Activated CD4-positive, alpha-beta memory T cell treated with anti-CD3 and anti-CD28 coated beads, Interleukin-2, amount 10 ng/mL, durations not matched to agents 7 days and 5 days (primary cell): ENCODE results near the gene NRSN2. TPM values are rescaled to one million over a fixed set of nuclear protein-coding genes. Genes with fewer than 3 reads are reported as not detected.

ENCODE experiments used
- total RNA-seq, 2 experiments: library from RNA; stranded (reverse); gene quantifications; one replicate each; pipeline ENCODE4 v1.2.3, GENCODE V29; 2021

NRSN2 gene
- total RNA-seq, 2 experiments from 2014 or later, result 1.8 to 2.7 TPM

Other genes starting within 250 kb of the NRSN2 start
- gene DEFB126, start 204.5 kb upstream of the NRSN2 start, total RNA-seq, result not detected
- gene DEFB127, start 189.7 kb upstream of the NRSN2 start, total RNA-seq, result not detected
- gene DEFB128, start 157.4 kb upstream of the NRSN2 start, total RNA-seq, result not detected
- gene DEFB129, start 119.9 kb upstream of the NRSN2 start, total RNA-seq, result not detected
- not detected for gene DEFB132, start 89.4 kb upstream of the NRSN2 start, total RNA-seq
- 1 to 10 TPM; 5.9 to 6.0 TPM for gene C20orf96, start 56.4 kb upstream of the NRSN2 start, total RNA-seq
- gene ZCCHC3, start 49.5 kb upstream of the NRSN2 start, total RNA-seq, result 10 to 100 TPM; 23.5 to 23.9 TPM
- 1 to 10 TPM; 2.9 to 3.2 TPM for gene SOX12, start 21.6 kb upstream of the NRSN2 start, total RNA-seq
- gene TRIB3, start 33.6 kb downstream of the NRSN2 start, total RNA-seq, result 10 to 100 TPM; 28.3 to 28.9 TPM
- 100 to 1,000 TPM; 133 to 146 TPM for gene RBCK1, start 61.2 kb downstream of the NRSN2 start, total RNA-seq
- gene TBC1D20, start 115.4 kb downstream of the NRSN2 start, total RNA-seq, result 10 to 100 TPM; 27.0 to 28.1 TPM
- 100 to 1,000 TPM; 101 to 111 TPM for gene CSNK2A1, start 196.7 kb downstream of the NRSN2 start, total RNA-seq